Measurements from ENCODE around the gene ARHGEF10L.

DNA sequence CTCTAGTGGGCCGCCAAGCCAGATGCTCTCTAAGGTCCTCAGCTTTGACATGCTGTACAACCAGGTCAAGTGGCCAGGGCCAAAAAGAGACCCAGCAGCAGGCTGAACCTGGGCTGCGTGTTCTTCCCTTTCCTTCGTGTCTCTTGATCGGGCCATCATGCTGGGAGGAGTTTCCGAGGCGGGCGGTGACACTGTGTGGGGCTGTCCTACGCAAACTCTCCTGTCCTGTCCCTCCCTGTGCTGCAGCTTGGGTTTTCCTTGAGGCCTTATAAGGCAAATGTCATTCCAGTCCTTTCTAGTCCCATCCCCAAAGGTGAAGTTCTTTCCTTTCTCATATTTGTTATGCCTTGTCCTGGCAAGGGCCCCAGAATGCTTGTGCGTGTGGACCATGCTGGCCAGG lies 56.7 kb downstream of the ARHGEF10L start:
- TF ChIP-seq CTCF (IDR thresholded peaks at IDR 0.05; ENCODE audit: insufficient read depth, low read length, poor library complexity, severe bottlenecking) = no peak
- TF ChIP-seq EZH2phosphoT487 (conservative IDR thresholded peaks at IDR 0.05; ENCODE audit: low read length) = no peak
